HG03175 (cell line): Measurements from ENCODE around the gene TMEM88.

ENCODE experiments used
- ATAC-seq: cut with Tn5 transposase; IDR thresholded peaks from one replicate; pipeline ENCODE4 v1.9.1; 2021; ENCODE audit warnings: mild to moderate bottlenecking, moderate library complexity; ENCODE audit not compliant: unreplicated experiment

Gene TMEM88

GRCh38 chr17:7832431-7832830 lies 22.4 kb upstream of the TMEM88 start:
- ATAC-seq, result no peak

- ATAC-seq, result no peak
Measured at GRCh38 chr17:7833011-7833794, 21.7 kb upstream of the TMEM88 start.

- ATAC-seq, result peak; percentile 54
Measured at GRCh38 chr17:7833795-7834541, 20.9 kb upstream of the TMEM88 start, which contains the start of gene KDM6B. KDM6B (plus strand) TSS chr17:7834217; CDS start chr17:7845555, 11,338 bp downstream.

GRCh38 chr17:7834542-7834956 lies 20.3 kb upstream of the TMEM88 start:
- ATAC-seq, result no peak

- peak; percentile 45 for ATAC-seq
Measured at GRCh38 chr17:7834957-7835813, 19.7 kb upstream of the TMEM88 start.

GRCh38 chr17:7835814-7836595 lies 18.9 kb upstream of the TMEM88 start:
- peak; percentile 45 for ATAC-seq

GRCh38 chr17:7836596-7837407 lies 18.1 kb upstream of the TMEM88 start:
- peak; percentile 19 for ATAC-seq

GRCh38 chr17:7837408-7838088 lies 17.3 kb upstream of the TMEM88 start:
- ATAC-seq, result no peak

GRCh38 chr17:7838090-7839075 lies 16.5 kb upstream of the TMEM88 start:
- ATAC-seq, result no peak

GRCh38 chr17:7839190-7839875 lies 15.5 kb upstream of the TMEM88 start:
- ATAC-seq, result no peak

GRCh38 chr17:7839876-7840261 lies 15.0 kb upstream of the TMEM88 start:
- ATAC-seq, result no peak

- no peak for ATAC-seq
Measured at GRCh38 chr17:7840441-7840840, 14.4 kb upstream of the TMEM88 start.

- ATAC-seq, result no peak
Measured at GRCh38 chr17:7840875-7841274, 14.0 kb upstream of the TMEM88 start.

- ATAC-seq, result no peak
Measured at GRCh38 chr17:7841396-7841914, 13.4 kb upstream of the TMEM88 start.

- no peak for ATAC-seq
Measured at GRCh38 chr17:7841915-7842379, 12.9 kb upstream of the TMEM88 start.

GRCh38 chr17:7842380-7843256 lies 12.2 kb upstream of the TMEM88 start:
- no peak for ATAC-seq
